HG02884 (cell line): ENCODE results near the gene CLDN10.
"Not testable (repeated sequence)": the region's sequence is repeated elsewhere in the genome, so short reads cannot be mapped to it uniquely, and the experiment has no call there.

Experiments
- ATAC-seq: cut with Tn5 transposase; IDR thresholded peaks from one replicate; pipeline ENCODE4 v1.9.1; 2021; ENCODE audit warnings: mild to moderate bottlenecking, moderate library complexity; ENCODE audit not compliant: unreplicated experiment

The CLDN10 gene

GRCh38 chr13:95552539-95553441, at the start of gene CLDN10:
Gene CLDN10, plus strand, starts transcription at chr13:95552720. Its CDS starts 34 bp downstream, at chr13:95552754.
- peak; percentile 39 for ATAC-seq

- no peak for ATAC-seq
Measured at GRCh38 chr13:95503662-95504061, 48.9 kb upstream of the CLDN10 start.

GRCh38 chr13:95505265-95505664, 47.3 kb upstream of the CLDN10 start:
- no peak for ATAC-seq

GRCh38 chr13:95505986-95506385, 46.5 kb upstream of the CLDN10 start:
- no peak for ATAC-seq

- ATAC-seq = no peak
Measured at GRCh38 chr13:95507991-95508390, 44.5 kb upstream of the CLDN10 start.

- ATAC-seq = no peak
Measured at GRCh38 chr13:95508996-95509395, 43.5 kb upstream of the CLDN10 start.

- ATAC-seq = no peak
Measured at GRCh38 chr13:95509521-95510310, 42.8 kb upstream of the CLDN10 start.

GRCh38 chr13:95510950-95511349, 41.6 kb upstream of the CLDN10 start:
- no peak for ATAC-seq

GRCh38 chr13:95512424-95512823, 40.1 kb upstream of the CLDN10 start:
- ATAC-seq = no peak

- ATAC-seq = no peak
Measured at GRCh38 chr13:95512957-95513356, 39.6 kb upstream of the CLDN10 start.

GRCh38 chr13:95515606-95516005, 36.9 kb upstream of the CLDN10 start:
- ATAC-seq = not testable (repeated sequence)

- no peak for ATAC-seq
Measured at GRCh38 chr13:95516021-95516420, 36.5 kb upstream of the CLDN10 start.

- ATAC-seq = no peak
Measured at GRCh38 chr13:95516492-95516891, 36.0 kb upstream of the CLDN10 start.

- ATAC-seq = no peak
Measured at GRCh38 chr13:95523598-95523997, 28.9 kb upstream of the CLDN10 start.

GRCh38 chr13:95524264-95524901, 28.1 kb upstream of the CLDN10 start:
- no peak for ATAC-seq

GRCh38 chr13:95527955-95528354, 24.6 kb upstream of the CLDN10 start:
- no peak for ATAC-seq

GRCh38 chr13:95530178-95530577, 22.3 kb upstream of the CLDN10 start:
- ATAC-seq = no peak

GRCh38 chr13:95533545-95534160, 18.9 kb upstream of the CLDN10 start:
- no peak for ATAC-seq

GRCh38 chr13:95535243-95535642, 17.3 kb upstream of the CLDN10 start:
- ATAC-seq = peak; percentile 85

GRCh38 chr13:95536632-95537241, 15.8 kb upstream of the CLDN10 start:
- ATAC-seq = no peak
